Mesothelial cell of epicardium (in vitro differentiated cells): ENCODE measurements around the gene GALNT1. TPM values are rescaled to one million over a fixed set of nuclear protein-coding genes. Genes with fewer than 3 reads are reported as not detected.

Experiments used
- DNase-seq, 2 experiments: peaks; one replicate each; pipeline ENCODE4 v3.0.0; 2021; ENCODE audit warnings: low spot score in 2 of 2; ENCODE audit not compliant: unreplicated experiment in 2 of 2
- H3K27ac Mint-ChIP-seq: 2 replicates; pipeline ENCODE4 v1.8.0; 2021; ENCODE audit warnings: mixed read lengths
- H3K27me3 Mint-ChIP-seq: 2 replicates; pipeline ENCODE4 v1.8.0; 2021; ENCODE audit warnings: low read depth, mixed read lengths
- H3K36me3 Mint-ChIP-seq: 2 replicates; pipeline ENCODE4 v1.8.0; 2021; ENCODE audit warnings: mixed read lengths
- H3K4me1 Mint-ChIP-seq: 2 replicates; pipeline ENCODE4 v1.8.0; 2021; ENCODE audit warnings: mixed read lengths
- H3K4me3 Mint-ChIP-seq: 2 replicates; pipeline ENCODE4 v1.8.0; 2021; ENCODE audit warnings: mild to moderate bottlenecking, moderate library complexity, mixed read lengths
- H3K9me3 Mint-ChIP-seq: 2 replicates; pipeline ENCODE4 v1.8.0; 2021; ENCODE audit warnings: mixed read lengths
- total RNA-seq: library from RNA; stranded (reverse); gene quantifications from 3 replicates; pipeline ENCODE4 v1.2.1, GENCODE V29; 2021
- TF ChIP-seq, protein P1 (sequence below): fragments of 200-600 bp; sonication (generic); IDR thresholded peaks from one replicate; pipeline ENCODE4 v1.5.0; 2021; ENCODE audit warnings: antibody characterized with exemption; ENCODE audit not compliant: unreplicated experiment

Gene GALNT1
- total RNA-seq, 1 donor from 2014 or later = 85.0 TPM

DNA sequence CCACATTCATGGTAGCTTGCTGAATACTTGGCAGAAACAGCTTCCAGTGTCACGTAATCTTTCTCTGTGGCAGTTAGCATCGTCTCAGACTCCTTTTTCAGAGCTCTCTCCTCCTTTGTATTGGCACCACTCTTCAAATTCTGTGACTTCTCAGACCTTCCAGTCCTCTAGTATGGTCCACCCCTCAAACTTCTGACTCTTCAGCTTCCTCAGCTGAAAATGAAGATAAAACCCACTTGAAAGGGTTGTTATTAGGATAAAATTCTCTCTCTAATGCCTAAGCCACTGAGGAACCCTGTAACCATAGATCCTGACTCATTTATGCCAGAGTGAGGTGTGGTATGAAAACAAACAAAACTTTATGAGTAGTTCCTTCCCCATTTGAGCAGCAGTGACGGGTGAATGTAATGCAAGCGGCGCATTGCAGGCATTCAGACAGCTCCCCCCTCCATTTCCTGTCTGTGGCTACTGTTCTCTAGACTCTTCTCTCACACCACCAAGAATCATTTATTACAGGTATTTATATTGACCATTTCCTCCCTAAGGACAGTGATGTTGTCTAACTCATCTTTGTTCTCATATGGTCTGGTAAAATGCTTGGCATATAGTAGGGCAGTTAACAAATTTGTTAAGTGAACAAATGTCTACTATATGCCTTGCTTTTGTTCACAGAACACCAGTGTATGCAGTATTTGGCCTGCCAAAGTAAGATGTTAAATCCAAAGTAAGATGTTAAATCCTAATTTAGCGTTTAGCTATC, 35.3 kb downstream of the GALNT1 start:
- TF ChIP-seq, protein P1, sequence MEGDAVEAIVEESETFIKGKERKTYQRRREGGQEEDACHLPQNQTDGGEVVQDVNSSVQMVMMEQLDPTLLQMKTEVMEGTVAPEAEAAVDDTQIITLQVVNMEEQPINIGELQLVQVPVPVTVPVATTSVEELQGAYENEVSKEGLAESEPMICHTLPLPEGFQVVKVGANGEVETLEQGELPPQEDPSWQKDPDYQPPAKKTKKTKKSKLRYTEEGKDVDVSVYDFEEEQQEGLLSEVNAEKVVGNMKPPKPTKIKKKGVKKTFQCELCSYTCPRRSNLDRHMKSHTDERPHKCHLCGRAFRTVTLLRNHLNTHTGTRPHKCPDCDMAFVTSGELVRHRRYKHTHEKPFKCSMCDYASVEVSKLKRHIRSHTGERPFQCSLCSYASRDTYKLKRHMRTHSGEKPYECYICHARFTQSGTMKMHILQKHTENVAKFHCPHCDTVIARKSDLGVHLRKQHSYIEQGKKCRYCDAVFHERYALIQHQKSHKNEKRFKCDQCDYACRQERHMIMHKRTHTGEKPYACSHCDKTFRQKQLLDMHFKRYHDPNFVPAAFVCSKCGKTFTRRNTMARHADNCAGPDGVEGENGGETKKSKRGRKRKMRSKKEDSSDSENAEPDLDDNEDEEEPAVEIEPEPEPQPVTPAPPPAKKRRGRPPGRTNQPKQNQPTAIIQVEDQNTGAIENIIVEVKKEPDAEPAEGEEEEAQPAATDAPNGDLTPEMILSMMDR = no peak
- H3K4me3 Mint-ChIP-seq = no peak overlapping the region
- peaks cover 26% of the 10 kb centered on the region for H3K4me1 Mint-ChIP-seq
- DNase-seq = no peak
- no peak overlapping the region for H3K27ac Mint-ChIP-seq
- no peaks in the 10 kb centered on the region for H3K27me3 Mint-ChIP-seq
- H3K36me3 Mint-ChIP-seq = peaks cover 5% of the 10 kb centered on the region
- H3K9me3 Mint-ChIP-seq = no peaks in the 10 kb centered on the region

- Mint-ChIP-seq H3K9me3 (peaks cover 4% of the 10 kb centered on the region), H3K36me3 (peaks cover 8% of the 10 kb centered on the region), H3K4me1 (peaks cover 25% of the 10 kb centered on the region), H3K27me3 (no peaks in the 10 kb centered on the region), H3K4me3 (no peak overlapping the region), H3K27ac (no peak overlapping the region)
- DNase-seq = no peak
- TF ChIP-seq, protein P1 = no peak
Observed at GRCh38 chr18:35617865-35618264, 36.3 kb downstream of the GALNT1 start.

DNA sequence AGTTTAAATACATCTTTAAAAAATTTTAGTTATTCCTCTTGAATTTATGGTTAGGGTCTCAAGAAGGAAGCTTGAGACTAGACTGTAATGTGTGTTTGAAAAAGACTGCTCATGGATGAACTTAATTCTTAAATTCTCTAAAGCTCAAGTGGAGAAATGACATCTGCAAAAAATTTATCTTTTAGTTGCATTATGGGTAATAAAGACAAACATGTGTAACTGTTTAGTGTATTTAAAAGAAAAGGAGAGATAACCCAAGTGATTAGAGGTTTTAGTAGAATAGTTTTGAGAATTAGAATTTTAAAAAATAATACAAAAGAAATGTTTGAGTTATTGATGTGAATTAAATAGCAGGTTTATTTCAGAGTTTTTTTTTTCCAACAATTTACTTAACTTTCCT, 36.7 kb downstream of the GALNT1 start:
- no peak overlapping the region for H3K4me3 Mint-ChIP-seq
- DNase-seq = no peak
- peaks cover 8% of the 10 kb centered on the region for H3K9me3 Mint-ChIP-seq
- H3K27ac Mint-ChIP-seq = no peak overlapping the region
- TF ChIP-seq, protein P1 = no peak
- peaks cover 8% of the 10 kb centered on the region for H3K36me3 Mint-ChIP-seq
- H3K4me1 Mint-ChIP-seq = peaks cover 23% of the 10 kb centered on the region
- no peaks in the 10 kb centered on the region for H3K27me3 Mint-ChIP-seq

GRCh38 chr18:35618696-35619095, 37.2 kb downstream of the GALNT1 start:
- TF ChIP-seq, protein P1 = no peak
- peaks cover 12% of the 10 kb centered on the region for H3K9me3 Mint-ChIP-seq
- peaks cover 8% of the 10 kb centered on the region for H3K36me3 Mint-ChIP-seq
- H3K4me1 Mint-ChIP-seq = peaks cover 22% of the 10 kb centered on the region
- H3K4me3 Mint-ChIP-seq = no peak overlapping the region
- no peak overlapping the region for H3K27ac Mint-ChIP-seq
- H3K27me3 Mint-ChIP-seq = no peaks in the 10 kb centered on the region
- no peak for DNase-seq

DNA sequence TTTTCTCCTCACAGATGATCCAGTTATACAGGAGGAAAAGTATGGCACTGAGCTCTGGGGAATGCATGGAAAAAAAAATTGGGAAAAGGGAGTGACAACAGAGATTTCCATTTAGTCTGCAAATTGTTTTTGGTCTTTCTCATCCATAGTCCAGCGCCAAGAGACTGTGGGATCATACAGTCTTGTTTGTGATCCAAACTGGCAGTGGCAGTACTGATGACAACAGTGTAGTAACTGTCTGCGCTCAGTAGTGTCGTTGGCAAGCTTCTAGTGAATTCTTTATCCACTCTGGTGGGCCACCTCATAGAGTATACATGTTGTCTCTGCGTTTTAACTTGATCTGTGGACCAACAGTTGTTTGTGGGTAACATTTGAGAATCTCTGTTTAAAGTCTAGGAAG, 37.9 kb downstream of the GALNT1 start:
- peaks cover 18% of the 10 kb centered on the region for H3K9me3 Mint-ChIP-seq
- H3K4me3 Mint-ChIP-seq = no peak overlapping the region
- no peak for DNase-seq
- peaks cover 14% of the 10 kb centered on the region for H3K36me3 Mint-ChIP-seq
- H3K27me3 Mint-ChIP-seq = no peaks in the 10 kb centered on the region
- peak overlapping the region; percentile 33 for H3K27ac Mint-ChIP-seq
- TF ChIP-seq, protein P1 = no peak
- peaks cover 18% of the 10 kb centered on the region for H3K4me1 Mint-ChIP-seq
